Endothelial cell of umbilical vein (primary cell): Measurements from ENCODE around the gene RPP30. TPM values are rescaled to one million over a fixed set of nuclear protein-coding genes. Genes with fewer than 3 reads are reported as not detected.

Experiments used
- BruUV-seq: library from RNA; stranded (reverse); fragments of 400-500 nt; replicated peaks from 2 replicates; lab custom pipeline; 2021; lab: Mats Ljungman, UMichigan
- CTCF ChIA-PET: fragments of 300-600, 350-600 bp; sonication (Branson Sonifier 250); formaldehyde crosslinking; loops from one replicate; lab custom pipeline; 2021; ENCODE audit warnings: antibody characterized with exemption, inconsistent platforms; lab: Charles Lee
- POLR2A ChIA-PET: fragments of 300-600, 350-600 bp; sonication (Branson Sonifier 250); formaldehyde crosslinking; loops from one replicate; lab custom pipeline; 2021; ENCODE audit warnings: antibody characterized with exemption, inconsistent platforms; lab: Charles Lee
- DNase-seq: peaks from one replicate; pipeline ENCODE4 v3.0.0-alpha.2; 2011; ENCODE audit warnings: low read depth, low spot score
- FAIRE-seq: peaks from 2 replicates; lab custom pipeline; 2011; peaks lifted over from hg19 to GRCh38; lab: Jason Lieb, UNC
- H2AFZ ChIP-seq: 2 replicates; pipeline ENCODE4 v1.6.0; 2012; ENCODE audit warnings: low read depth, low read length, control low read depth, inconsistent platforms
- H3K27ac ChIP-seq: 2 replicates; pipeline ENCODE4 v1.5.1; 2011; ENCODE audit warnings: low read depth, mild to moderate bottlenecking, control low read depth, low read length, moderate library complexity; ENCODE audit not compliant: insufficient read depth
- H3K27me3 ChIP-seq, 2 experiments: 2 replicates each; pipeline versions ENCODE4 v1.6.0 to v1.6.1; 2011; ENCODE audit warnings: low read length in 2 of 2, mixed read lengths in 1 of 2; ENCODE audit not compliant: control insufficient read depth in 2 of 2, insufficient read depth in 2 of 2
- H3K36me3 ChIP-seq, 2 experiments: 2 replicates in 1 of 2; 3 replicates in 1 of 2; pipeline ENCODE4 v1.5.1; 2011; ENCODE audit warnings: low read length in 2 of 2, mild to moderate bottlenecking in 1 of 2, moderate library complexity in 1 of 2; ENCODE audit not compliant: control insufficient read depth in 2 of 2, insufficient read depth in 2 of 2; ENCODE audit errors: extremely low read depth in 1 of 2
- H3K4me1 ChIP-seq: 3 replicates; pipeline ENCODE4 v1.5.1; 2011; ENCODE audit warnings: mild to moderate bottlenecking, low read length; ENCODE audit not compliant: control insufficient read depth, insufficient read depth; ENCODE audit errors: extremely low read depth
- H3K4me2 ChIP-seq: 2 replicates; pipeline ENCODE4 v1.6.1; 2011; ENCODE audit warnings: low read length, control low read depth, mixed read lengths; ENCODE audit not compliant: insufficient read depth
- H3K4me3 ChIP-seq, 3 experiments: fragments of 200-600 bp in 1 of 3; sonication (generic), shearing (Covaris generic) in 1 of 3; replicated peaks in 1 of 3; 2 replicates each; pipeline ENCODE4 v1.5.1; 2011 to 2016; ENCODE audit warnings: control low read depth in 3 of 3, low read length in 3 of 3, mild to moderate bottlenecking in 2 of 3, inconsistent platforms in 1 of 3, low read depth in 1 of 3, moderate library complexity in 1 of 3; ENCODE audit not compliant: insufficient read depth in 1 of 3
- H3K79me2 ChIP-seq: 2 replicates; pipeline ENCODE4 v1.6.0; 2012; ENCODE audit warnings: low read length, inconsistent platforms; ENCODE audit not compliant: control insufficient read depth, insufficient read depth
- H3K9ac ChIP-seq: replicated peaks from 2 replicates; pipeline ENCODE3; 2011; ENCODE audit warnings: low read length, control low read depth; ENCODE audit not compliant: insufficient read depth; ENCODE audit errors: extremely low read depth
- H3K9me1 ChIP-seq: replicated peaks from 3 replicates; pipeline ENCODE4 v1.6.0; 2011; ENCODE audit warnings: mild to moderate bottlenecking, low read length; ENCODE audit not compliant: control insufficient read depth, insufficient read depth; ENCODE audit errors: extremely low read depth
- H3K9me3 ChIP-seq: replicated peaks from 2 replicates; pipeline ENCODE4 v1.5.1; 2012; ENCODE audit warnings: low read length, inconsistent platforms; ENCODE audit not compliant: control insufficient read depth, insufficient read depth
- H4K20me1 ChIP-seq: replicated peaks from 2 replicates; pipeline ENCODE3; 2011; ENCODE audit warnings: mild to moderate bottlenecking, low read length; ENCODE audit not compliant: control insufficient read depth, insufficient read depth; ENCODE audit errors: extremely low read depth
- FOS ChIP-seq: IDR thresholded peaks from 2 replicates; pipeline ENCODE4 v1.6.1; 2011; ENCODE audit warnings: mild to moderate bottlenecking, low read length, moderate library complexity, borderline replicate concordance; ENCODE audit not compliant: insufficient read depth
- GATA2 ChIP-seq: IDR thresholded peaks from 2 replicates; pipeline ENCODE4 v1.7.0; 2011; ENCODE audit warnings: low read depth, mild to moderate bottlenecking, moderate library complexity, mixed read lengths, low read length; ENCODE audit not compliant: insufficient read length, insufficient read depth
- JUN ChIP-seq: IDR thresholded peaks from 2 replicates; pipeline ENCODE4 v1.6.1; 2011; ENCODE audit warnings: borderline replicate concordance, low read depth; ENCODE audit not compliant: insufficient read length, insufficient read depth
- MYC ChIP-seq: IDR thresholded peaks from one replicate; pipeline ENCODE4 v1.6.1; 2011; ENCODE audit warnings: mild to moderate bottlenecking, low read depth, low read length
- dilution Hi-C: fragments of 300-500 bp; cut with MboI; formaldehyde crosslinking; loops from one replicate; pipeline ENCODE4 v1.15.0; 2019; ENCODE audit warnings: low sequenced_read_pairs; ENCODE audit not compliant: extremely low pct_ligation_motif_present
- intact Hi-C: fragments of 100-400 bp; cut with micrococcal nuclease; formaldehyde crosslinking; loops from one replicate; pipeline ENCODE4 v1.10.0; 2022
- polyA plus RNA-seq, 4 experiments: library from polyadenylated mRNA; depleted of rRNA in 3 of 4; stranded (reverse) in 3 of 4; unstranded in 1 of 4; fragments of >200 nt; gene quantifications; 2 replicates each; pipeline versions ENCODE4 v1.2.1 to v1.2.3, GENCODE V29; 2011 to 2012; ENCODE audit warnings: missing spikeins in 1 of 4
- total RNA-seq: library from RNA; stranded (reverse); gene quantifications from 2 replicates; pipeline ENCODE4 v1.2.3, GENCODE V29; 2021
- TF ChIP-seq, protein P1 (sequence below): IDR thresholded peaks from 2 replicates; pipeline ENCODE4 v1.6.1; 2011; ENCODE audit not compliant: insufficient read depth, insufficient read length
- TF ChIP-seq, protein P2 (sequence below), 2 donors: IDR thresholded peaks; 1 replicate in 1 of 2; 2 replicates in 1 of 2; pipeline ENCODE4 v1.5.1; 2011; ENCODE audit warnings: low read length in 2 of 2, mild to moderate bottlenecking in 2 of 2, moderate library complexity in 2 of 2, control low read depth in 1 of 2, inconsistent platforms in 1 of 2, low read depth in 1 of 2; ENCODE audit not compliant: insufficient read depth in 1 of 2; ENCODE audit errors: extremely low read depth in 1 of 2

Gene RPP30
- total and polyA plus RNA-seq, 2 donors (not counting 3 experiments of a cell fraction or from before 2014, with no cell fraction given): 21.1 to 47.8 TPM

DNA sequence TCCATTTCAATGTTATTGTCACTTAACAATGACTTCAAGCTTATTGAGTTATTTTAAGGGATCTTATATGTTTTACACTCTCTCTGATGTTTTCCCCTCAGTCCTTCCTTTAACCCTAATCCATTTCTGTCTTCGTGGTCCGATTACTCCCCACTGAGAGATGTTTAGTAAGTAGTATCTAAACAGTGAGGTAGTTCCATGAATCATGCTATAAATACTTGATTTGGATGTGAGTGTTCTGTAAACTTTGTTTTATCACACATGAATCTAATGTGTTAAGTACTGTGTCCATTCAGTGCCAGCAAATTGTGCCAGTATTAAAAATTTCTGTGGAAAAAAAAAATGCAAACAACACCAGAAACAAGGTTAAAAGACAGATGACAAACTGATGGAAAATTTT, 18.6 kb downstream of the RPP30 start:
- no peak overlapping the region for H3K9ac ChIP-seq
- H3K27ac ChIP-seq: no peak overlapping the region
- no peaks in the 10 kb centered on the region for H4K20me1 ChIP-seq
- H3K4me3 ChIP-seq: no peak overlapping the region
- no peaks in the 10 kb centered on the region for H3K4me1 ChIP-seq
- intact Hi-C loops: no loop called here
- H3K79me2 ChIP-seq: no peaks in the 10 kb centered on the region
- peaks cover 7 to 14% of the 10 kb centered on the region in 2 experiments for H3K36me3 ChIP-seq
- H3K4me2 ChIP-seq: no peak overlapping the region
- FAIRE-seq (no peak), DNase-seq (no peak)
- H2AFZ ChIP-seq: no peak overlapping the region
- no peaks in the 10 kb centered on the region for H3K9me3 ChIP-seq
- H3K27me3 ChIP-seq: no peaks in the 10 kb centered on the region
- H3K9me1 ChIP-seq: no peaks in the 10 kb centered on the region
- TF ChIP-seq, protein P1, sequence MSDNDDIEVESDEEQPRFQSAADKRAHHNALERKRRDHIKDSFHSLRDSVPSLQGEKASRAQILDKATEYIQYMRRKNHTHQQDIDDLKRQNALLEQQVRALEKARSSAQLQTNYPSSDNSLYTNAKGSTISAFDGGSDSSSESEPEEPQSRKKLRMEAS: no peak
- TF ChIP-seq JUN (no peak), MYC (no peak), GATA2 (no peak), FOS (no peak)
- TF ChIP-seq, protein P2, sequence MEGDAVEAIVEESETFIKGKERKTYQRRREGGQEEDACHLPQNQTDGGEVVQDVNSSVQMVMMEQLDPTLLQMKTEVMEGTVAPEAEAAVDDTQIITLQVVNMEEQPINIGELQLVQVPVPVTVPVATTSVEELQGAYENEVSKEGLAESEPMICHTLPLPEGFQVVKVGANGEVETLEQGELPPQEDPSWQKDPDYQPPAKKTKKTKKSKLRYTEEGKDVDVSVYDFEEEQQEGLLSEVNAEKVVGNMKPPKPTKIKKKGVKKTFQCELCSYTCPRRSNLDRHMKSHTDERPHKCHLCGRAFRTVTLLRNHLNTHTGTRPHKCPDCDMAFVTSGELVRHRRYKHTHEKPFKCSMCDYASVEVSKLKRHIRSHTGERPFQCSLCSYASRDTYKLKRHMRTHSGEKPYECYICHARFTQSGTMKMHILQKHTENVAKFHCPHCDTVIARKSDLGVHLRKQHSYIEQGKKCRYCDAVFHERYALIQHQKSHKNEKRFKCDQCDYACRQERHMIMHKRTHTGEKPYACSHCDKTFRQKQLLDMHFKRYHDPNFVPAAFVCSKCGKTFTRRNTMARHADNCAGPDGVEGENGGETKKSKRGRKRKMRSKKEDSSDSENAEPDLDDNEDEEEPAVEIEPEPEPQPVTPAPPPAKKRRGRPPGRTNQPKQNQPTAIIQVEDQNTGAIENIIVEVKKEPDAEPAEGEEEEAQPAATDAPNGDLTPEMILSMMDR (IDR thresholded peaks at IDR 0.05; ENCODE audit: extremely low read depth in 1 of 2, insufficient read depth in 1 of 2, low read depth in 1 of 2, low read length in 2 of 2): no peak
- BruUV-seq: no TSS peak
- dilution Hi-C loops: loop anchor here (25.0 kb wide), 1 partner anchor 372 kb away; no protein-coding TSS in a partner anchor
- CTCF ChIA-PET: interaction anchor here (1.2 to 1.6 kb wide), 3 partner anchors 11 to 360 kb away, joined by 3 to 6 read pairs (median 4); no protein-coding TSS in a partner anchor
- POLR2A ChIA-PET: no interaction called here
